GM15510 (cell line): ENCODE measurements around the gene COL15A1.

Source experiments
- POLR2A ChIP-seq: IDR thresholded peaks from 3 replicates; pipeline ENCODE4 v1.6.1; 2011; ENCODE audit warnings: borderline replicate concordance; ENCODE audit not compliant: insufficient read length; ENCODE audit errors: extremely low read depth

The COL15A1 gene

DNA sequence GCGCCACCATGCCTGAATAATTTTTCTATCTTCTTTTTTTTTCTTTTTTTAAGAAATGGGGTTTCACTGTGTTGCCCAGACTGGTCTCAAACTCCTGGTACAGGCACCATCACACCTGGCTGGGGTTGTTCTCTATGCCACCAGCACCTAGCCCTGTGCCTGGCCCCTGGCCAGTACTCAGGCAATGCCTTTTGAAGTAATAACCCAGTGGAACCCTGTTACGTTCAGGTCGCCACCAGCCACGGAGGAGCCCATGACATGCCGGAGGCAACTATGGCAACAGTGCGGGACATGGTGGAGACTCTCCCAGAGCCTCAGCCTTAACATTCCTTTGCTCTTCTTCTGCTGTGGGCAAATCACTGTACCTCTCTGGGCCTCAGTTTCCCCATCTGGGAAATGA, 14.1 kb downstream of the COL15A1 start:
- no peak for TF ChIP-seq POLR2A

DNA sequence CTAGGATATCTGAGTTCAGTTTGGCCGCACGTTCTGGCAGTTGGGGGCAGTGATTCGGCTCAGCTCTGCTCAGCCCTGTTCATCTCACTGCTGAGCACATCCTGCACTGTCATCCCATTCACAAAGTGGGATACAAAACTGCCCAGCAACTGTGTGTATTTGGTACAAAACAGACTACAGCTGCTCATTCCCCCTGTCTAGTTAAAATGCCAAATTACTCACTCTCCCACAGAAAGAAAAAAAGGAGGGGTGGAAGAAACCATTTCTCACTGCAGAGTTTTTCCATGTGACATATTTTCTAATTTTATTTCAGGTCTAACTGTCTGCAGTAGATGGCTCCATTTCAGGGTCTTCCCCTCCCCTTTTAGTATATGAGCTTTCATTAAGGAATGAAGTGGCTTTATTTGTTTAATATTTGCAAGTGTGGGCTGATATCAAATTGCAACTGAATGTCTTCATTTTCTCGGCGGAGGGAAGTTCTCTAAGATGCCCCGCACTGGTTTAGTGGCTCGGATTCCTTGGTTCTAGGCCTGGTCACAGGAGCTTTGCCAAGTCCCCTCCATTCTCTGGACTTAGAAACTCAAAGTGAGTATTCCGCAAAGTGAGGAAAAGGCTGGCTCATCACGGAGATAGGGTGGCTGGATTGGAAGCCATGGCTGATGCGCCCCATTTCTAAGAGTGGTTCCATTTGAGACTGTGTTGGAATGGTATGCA, 14.7 kb downstream of the COL15A1 start:
- TF ChIP-seq POLR2A = no peak

DNA sequence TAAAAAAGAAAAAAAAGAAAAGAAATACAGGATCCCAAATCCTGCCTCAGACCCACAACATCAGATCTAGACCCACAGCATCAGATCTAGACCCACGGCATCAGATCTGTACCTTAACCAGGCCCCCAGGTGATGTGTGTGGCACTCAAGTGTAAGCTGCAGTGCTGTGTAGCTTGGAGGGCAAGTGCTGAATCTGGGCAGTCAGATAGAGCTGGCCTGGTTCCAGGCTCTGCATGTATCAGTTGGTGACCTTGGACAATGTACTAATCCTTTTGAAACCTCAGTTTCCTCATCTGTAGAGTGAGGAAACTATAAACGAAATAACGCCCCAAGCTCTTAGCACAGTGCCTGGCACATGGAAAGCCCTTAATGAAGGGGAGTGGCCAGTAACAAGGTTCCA, 16.7 kb downstream of the COL15A1 start:
- no peak for TF ChIP-seq POLR2A

DNA sequence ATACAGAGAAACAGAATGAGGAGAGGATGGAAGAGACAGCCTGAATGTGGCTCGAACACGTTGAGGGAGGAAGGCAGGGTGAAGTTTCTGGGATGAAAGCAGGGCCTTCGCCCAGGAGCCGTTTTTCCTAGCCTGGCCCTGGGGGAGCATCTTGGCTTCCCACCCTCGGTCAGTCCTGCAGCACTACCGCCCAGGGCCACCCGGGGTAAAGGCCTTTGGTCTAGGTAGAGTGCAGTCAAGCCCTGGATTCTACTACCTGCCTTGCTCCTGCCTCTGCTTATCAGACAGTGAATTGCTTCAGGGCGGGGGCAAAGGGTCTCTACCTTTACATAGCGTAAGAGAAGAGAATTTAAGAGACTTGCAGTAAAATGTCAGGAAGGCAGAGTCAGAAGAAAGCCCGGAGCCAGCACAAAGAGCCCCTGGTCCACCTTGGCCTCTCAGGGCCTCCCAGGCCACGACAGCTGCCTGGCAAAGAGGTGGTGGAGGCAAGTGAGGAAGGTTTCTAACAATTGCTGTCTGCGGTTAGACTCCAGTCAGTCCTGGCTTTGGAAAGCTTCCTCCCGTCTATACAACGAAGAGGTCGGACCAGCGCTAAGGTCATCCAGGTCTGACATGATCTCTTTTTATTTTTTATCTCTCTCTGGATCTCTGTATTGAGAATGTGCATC, 17.9 kb downstream of the COL15A1 start:
- TF ChIP-seq POLR2A = no peak

DNA sequence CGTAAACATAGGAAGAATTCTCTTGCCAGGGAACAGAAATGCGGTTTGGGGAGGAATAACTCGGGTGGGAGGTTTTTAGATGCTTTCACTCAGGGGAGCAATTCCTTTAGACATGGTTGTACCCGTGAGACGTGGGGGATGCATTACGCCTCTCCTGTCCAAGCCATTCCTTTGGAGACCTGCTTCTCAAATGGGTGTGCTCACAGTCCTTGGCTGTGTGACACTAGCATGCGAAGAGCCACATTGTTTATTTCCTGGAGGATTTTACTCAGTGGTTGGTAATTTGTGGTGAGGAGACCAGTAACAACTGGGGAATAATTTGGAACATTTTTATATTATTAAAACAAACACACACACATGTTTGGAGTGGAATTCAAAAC, 18.5 kb downstream of the COL15A1 start:
- TF ChIP-seq POLR2A = no peak

DNA sequence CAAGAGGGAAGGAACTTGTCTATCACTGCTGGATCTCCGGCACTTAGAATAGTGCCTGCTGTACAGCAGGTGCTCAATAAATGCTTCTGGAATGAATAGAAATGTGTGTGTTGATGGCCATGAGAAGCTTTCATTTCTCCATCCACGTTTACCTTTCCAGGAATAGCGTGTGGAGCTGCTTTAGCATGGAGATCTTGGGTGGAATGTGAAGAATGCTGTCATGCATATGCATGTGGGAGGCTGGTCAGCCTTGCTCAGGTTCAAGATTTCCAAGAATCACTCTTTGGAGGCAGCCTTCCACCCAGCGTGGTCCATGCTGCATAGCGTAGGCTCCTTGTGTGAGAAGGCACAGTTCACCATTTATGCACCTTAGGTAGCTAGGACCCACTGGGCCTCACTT, 19.2 kb downstream of the COL15A1 start:
- no peak for TF ChIP-seq POLR2A

DNA sequence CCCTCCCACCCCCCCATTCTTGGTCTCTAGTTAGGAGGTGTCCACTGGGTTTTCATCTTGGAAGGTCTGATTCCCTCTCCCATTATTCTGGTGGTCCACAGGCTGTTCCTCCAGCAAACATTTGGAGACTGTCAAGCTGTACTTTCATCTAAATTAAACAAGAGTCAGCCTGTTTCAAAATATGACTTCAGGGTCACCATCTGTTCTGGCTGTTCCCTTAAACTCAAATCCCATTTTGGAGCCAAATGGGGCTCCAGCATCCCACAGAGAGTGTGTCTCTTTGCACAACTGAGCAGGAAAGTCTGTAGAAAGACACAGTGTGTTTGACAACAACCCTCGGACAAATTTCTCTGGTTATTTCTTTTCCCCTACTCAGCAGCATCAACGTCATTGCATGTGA, 20.5 kb downstream of the COL15A1 start:
- no peak for TF ChIP-seq POLR2A

DNA sequence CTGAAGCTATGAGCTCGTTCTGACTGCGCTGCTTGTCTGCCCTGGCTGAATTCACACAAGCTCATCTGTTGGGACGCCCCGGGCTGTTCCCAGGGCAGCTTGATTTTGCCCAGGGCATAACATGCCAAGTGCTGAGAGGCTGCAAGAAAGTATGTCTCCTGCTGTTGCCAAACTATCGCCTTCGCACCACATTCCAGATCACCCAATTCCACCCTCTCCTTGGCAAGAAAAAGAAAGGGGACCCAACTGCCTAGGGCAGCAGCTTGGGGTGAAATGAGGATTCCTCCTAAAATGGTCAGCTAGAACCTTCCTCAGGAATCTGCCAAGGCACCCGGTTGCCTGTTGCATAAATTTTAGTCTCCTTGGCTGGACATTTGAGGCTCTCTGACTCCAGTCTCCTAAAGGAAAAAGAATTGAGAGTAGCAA, 21.2 kb downstream of the COL15A1 start:
- no peak for TF ChIP-seq POLR2A

DNA sequence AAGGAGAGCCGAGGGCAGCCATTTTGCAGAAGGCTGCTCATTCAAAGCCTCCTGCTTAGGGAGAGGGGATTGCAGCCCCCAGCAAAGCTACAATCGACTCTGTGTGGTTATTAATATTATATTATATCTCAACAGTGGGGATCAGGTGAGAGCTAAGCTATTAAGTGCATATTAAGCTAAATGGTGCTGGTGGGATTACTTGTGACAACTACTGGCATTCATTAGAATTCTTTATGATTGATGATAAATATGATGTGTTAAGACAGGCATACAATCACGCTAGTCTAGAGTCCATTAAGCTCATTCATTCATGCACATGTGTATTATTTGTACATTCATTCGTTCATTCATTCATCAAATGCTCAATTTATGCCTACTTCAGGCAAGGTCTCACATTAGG, 23.0 kb downstream of the COL15A1 start:
- TF ChIP-seq POLR2A = no peak

DNA sequence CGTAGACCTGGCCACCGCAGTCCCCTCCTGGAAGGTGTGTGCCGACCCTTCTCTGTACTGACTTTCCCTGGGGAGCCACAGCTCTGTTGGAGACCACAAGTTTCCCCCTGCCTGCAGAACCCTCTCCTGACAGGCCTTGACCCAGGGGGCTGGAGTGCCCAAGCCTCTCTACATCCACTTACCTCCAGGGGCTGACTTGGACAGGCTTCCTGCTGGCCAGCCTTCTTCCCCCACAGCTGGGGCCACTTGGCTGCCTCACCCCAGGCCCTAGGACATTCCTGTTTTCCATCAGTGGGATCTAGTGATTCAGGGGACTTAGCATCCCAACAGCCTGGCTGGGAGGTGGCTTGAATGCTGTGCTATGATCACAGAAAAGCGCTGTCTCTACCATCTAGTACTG, 23.6 kb downstream of the COL15A1 start:
- TF ChIP-seq POLR2A = no peak

DNA sequence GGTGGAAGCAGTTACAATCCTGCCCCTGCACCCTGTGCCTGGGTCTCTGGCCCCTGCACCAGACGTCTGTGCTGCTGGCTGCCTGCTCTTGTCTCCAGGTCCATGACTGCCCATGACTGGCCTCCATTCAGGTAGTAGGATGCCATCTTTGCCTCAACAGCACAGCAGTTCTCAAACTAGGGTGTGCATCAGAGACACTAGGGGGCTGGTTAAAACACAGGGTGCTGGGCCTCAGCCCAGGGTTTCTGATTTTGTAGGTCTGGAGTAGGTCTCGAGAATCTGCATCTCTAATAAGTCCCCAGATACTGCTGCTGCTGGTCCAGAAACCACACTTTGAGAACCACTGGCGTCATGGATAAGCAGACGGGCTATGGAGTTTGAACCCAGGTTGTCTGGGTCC, 24.0 kb downstream of the COL15A1 start:
- no peak for TF ChIP-seq POLR2A

DNA sequence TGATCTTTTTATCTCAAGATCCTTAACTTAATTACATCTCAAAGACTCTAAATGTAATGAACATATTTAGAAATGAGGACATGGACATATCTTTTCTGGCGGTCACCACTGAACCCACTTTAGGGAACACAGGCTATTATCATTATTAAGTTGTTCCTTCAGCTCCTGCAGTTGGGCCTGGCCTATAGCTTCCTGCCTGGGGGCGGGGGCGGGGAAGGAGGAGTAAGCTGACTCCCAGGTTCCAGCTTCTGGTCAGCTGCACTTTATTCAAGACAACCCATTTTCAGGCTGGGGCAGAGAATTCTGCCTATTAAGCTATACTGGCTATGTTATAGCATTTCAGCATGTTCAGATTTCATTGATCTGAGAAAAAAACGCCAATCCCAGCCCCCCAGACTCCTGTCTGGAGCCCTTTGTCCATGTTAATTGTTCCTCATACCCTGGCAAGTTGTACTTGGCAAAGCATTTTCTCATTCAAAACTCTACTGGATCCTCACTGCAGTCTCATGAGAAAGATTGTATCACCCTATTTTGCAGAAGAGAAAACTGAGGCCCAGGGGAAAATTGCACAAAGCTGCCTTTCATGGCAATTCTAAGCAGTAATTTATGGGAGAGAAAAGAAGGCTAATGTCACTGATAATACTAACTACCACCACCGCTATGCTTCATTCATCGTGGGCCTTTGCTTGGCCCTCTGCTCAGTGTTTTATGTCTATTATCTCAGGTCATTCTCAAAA, 25.1 kb downstream of the COL15A1 start:
- TF ChIP-seq POLR2A = no peak

DNA sequence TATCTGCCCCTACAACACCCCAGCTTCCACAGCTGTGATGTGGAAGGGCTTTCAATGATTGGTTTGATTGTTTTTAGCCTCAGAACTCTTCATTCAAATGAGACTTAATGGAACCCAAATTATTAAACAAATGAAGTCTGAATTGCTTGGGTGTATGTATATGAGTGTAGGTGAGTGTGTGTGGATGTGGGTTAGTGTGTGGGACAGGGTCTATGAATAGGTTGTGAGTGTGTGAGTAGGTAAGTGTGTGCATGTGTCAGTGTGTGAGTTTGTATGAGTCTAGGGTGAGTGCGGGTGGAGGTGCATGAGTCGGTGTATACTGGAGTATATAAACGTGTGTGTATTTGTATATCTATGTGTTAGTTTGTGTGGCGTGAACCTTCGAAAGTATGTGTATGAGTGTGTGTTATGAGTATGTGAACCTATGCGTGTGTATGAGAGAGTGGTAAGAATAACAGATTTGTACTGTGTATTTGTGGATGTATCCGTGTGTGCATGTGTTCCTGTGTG, 26.9 kb downstream of the COL15A1 start:
- TF ChIP-seq POLR2A = no peak

DNA sequence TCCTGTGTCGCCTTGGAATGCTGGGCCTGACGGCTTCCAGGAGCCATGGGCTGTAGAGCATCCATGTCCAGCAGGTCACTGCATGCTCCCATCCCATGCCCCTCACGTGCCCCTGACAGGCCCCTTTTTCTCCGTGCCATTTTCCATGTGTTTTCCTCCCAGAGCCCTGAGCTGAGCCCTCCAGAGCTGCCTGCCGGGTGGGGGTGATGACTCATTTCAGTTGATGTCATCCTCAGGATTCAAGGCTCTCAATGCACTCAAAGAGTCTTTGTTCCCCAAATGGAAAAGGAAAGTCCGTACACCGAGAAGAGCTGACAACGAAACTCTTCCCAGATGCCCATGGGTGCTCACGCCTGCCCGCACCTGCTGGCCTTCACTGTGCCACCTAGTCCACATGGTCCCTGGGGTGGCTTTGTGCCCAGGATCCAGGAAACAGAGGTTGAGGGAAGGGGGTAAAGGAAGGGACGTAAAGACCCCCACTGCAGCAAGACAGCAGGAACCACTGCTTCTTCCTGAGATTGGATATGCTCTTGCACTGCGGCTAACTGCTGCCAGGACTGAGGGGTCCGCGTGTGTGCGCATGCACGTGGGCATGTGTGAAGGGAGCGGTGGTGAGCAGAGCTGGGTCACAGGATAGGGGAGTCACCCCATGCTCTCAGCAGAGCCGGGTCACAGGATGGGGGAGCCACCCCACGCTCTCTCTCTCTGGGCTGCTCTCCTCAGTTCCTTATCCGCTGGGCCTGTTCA, 27.6 kb downstream of the COL15A1 start:
- no peak for TF ChIP-seq POLR2A

DNA sequence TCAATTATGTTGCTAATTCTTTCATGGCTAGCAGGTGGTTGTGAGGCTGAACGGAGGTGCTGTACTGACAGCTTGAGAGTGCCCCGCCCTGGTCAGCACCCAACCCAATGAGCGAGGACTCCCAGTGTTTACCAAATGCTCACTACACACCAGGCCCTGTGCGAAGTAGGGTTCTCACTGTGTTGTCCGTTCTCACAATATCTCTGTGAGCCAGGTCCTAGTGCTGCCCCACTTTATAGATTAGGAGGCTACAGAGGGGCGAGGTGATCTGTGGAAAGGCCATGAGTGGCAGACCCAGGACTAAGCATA, 28.2 kb downstream of the COL15A1 start:
- no peak for TF ChIP-seq POLR2A
